GM18873 (cell line): ENCODE results near the gene PRAC1.
"Not testable (repeated sequence)": the region's sequence is repeated elsewhere in the genome, so short reads cannot be mapped to it uniquely, and the experiment has no call there.

Experiments used
- ATAC-seq: cut with Tn5 transposase; IDR thresholded peaks from one replicate; pipeline ENCODE4 v1.9.1; 2021; ENCODE audit warnings: mild to moderate bottlenecking, moderate library complexity, moderate number of reproducible peaks; ENCODE audit not compliant: unreplicated experiment, low FRiP score

PRAC1 gene

DNA sequence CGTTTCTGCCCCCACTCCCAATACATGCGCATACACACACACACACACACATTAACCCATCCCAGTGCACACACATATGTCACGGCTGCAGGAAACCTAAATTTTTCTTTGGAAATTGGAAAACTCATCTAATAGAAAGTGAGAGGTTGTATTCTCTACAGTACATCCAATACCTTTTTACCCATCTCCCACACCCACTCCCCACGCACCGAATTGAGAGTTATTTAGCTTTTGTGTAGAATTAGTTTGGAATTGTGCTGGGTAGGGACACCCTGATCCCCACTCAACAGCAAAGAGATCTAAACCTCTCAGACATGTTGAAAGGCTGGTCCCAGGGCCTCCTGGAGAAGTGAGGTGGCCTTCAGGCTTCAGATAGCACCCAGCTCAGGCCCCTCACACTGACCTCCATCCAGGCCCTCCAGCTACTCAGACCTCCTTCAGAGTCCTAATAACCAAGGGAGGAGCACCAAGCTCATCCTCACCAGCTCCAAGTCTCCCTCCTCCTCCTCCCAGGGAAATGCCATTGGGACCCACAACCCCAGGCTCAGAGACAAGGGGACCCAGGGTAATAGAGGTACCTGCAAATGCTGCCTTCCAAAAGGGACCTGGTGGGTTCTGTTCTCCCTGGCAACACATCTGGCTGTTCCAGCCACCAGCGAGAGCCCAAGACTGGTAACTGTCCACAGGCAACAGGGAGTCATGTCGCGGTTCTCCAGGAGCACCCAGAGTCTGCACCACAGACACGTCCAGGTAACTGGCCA is 5.3 kb upstream of the PRAC1 start:
- no peak for ATAC-seq

DNA sequence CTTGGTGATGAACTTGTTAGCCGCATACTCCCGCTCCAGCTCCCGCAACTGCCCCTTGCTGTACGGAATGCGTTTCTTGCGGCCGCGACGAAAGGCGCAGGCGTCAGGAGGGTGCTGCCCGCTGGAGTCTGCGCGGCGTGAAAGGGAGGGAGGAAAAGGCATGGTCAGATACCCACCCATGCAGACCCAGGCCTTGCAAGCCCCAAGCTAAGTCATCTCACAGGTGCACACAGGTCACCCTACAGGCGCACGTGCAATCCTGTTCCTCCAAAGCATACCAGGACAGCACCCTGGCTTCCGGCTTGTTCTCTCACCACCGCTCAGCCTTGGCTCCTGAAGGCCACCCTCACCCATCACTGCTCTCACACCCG is 4.6 kb upstream of the PRAC1 start:
- no peak for ATAC-seq

DNA sequence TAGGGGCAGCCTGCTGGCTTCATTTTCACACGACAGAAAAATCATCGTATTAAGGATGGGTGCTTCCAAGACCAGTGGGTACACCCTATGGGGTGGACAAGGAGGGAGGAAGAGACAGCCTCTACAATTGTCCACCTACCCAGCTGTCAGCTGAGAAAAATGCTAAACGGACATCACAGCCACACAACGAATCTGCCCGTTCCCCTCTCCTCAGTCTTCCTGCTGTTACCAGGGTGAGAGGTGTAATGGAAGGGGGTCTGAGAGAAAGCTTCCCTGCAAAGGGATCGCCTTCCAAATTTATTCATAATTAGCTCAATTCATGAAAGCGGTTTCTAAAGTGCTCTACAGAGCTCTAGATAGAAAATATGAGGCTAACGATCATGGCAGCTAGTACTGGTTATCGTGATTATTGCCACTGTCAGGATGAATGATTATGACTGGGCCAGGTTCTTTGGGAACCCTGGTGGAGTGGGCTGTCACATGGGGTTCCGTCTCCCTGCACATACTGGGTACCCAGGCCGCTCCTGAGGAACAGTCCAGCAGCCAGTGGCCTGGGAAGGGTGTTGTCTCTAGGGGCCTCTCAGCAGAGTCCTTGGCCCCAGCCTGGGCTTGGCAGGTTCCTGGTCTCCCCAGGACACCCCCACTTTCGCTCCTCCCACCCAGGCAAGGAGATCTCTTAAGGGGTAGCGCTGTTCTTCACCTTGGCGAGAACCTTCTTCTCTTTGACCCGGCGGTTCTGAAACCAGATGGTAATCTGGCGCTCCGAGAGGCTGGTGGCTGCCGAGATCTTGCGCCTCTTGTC is 4.0 kb upstream of the PRAC1 start:
- no peak for ATAC-seq

DNA sequence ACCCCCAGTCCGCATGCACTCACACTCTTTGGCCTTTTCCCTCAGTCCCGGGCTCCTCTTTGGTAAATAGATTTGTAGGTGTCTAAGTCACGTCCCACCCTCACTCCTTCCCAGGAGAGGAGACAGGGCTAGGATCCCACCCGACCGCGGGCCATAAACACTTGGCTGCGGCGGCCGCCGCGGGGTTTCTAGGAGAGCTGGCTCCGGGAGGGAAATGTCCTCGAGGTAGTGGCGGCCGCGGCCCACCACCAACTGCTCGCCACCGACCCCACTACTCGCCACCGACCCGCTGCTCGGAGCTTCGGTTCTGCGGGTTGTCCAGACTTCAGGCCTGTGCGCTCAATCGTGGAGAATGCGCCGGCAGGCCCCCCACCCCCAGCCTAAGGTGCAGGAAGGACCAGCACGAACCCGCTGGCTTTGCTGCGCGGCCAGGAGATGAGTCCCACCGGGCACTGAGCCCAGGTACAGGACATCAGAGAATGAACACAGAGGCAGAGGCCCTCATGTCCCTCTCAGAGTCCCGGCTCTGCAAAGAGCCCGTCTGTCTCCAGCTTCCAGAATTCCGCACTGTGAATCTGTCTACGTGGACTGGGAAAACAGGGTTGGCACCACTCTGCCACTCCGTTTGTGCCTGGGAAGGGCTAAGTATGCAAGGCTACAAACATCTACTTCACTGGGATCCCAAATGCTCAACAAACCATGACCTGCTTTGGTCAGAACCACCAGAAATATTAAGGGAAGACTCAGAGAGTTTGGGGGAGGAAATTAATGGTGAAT is 3.2 kb upstream of the PRAC1 start:
- ATAC-seq: no peak

DNA sequence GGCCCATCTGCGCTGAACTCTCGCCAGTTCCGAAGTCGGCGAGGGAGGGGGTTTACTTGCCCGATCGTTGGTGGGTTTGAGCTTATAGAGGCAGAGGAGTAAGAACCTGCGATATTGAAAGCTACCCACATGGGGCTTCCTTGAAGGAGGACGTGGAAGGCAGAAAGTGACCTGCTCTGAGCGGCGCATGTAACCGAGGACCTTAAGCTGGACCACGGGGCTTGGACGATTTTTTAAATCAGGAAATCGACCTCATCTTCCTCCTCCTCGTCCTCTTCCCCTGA is 2.6 kb upstream of the PRAC1 start:
- ATAC-seq: no peak

DNA sequence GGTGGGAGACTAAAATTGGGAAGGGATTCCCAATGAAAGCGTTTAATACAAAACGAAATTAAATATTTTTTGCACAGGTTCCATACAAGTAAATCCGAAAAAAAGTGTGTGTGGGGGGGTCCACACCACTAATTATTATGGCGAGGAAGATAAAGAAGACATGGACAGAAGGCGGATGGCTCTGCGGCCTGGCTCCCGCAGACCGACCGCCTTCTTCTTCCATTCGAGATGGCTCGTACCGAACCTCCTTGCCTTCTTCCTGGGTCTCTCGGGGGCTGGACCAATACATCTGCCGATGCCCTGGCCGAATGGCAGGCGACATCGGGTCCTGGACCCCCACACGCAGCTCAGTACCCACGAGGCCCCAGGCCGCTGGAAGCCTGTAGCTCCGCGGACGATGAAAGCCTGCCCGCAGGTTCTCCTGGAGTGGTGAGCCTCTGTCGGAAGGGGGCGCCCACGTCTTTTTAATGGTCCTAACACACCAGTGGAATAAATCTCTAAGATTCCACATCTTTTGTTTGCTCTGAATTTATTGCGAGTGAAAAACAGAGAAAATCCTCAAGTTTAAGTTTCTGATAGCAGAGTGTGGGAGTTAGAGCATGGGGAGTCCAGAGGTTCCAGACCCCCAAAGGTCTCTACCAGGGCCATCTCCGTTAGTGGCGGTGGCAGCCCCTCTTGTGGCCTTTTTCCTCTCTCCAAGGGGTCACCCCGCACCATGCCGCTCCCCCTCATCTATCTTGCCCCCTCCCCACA is 2.1 kb upstream of the PRAC1 start:
- no peak for ATAC-seq

DNA sequence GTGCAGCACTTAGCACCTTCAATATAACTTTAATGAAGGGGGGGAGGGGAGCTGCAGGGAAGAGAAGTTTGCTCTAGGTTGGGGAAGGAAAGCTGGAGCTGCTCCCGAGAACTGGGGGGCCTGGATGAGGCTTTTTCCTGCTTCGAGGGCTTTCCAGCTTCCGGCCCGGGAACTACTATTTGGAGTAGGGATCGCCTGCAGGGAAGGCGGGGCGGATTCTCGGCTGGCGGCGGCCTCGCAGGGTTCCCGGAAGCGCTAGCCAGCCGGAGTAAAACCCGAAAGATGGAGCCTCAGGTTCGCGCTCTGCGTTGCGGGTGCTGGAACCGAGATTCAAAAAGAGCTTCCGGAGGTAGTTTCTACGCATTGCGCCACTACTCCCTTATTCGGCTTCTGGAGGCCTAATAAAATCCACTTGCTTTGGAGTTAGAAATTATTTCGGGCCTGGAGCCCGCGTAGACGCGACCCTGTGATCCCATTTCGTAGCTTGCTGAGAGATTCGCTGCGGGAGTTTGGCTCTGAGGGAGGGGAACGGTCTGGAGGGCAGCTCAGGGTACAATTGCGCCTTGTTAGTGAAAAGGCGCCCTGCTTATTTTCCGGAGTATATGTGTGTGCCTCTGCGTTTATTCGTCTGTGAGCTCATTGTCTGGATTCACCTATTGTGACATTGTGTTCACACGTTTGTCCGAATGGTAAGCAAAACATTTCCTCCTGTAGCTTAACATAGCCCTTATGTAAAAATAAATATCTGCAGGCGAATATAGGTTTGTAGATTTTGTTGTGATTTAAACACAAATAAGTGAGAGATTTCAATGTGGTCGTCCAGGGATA is 1.3 kb upstream of the PRAC1 start:
- ATAC-seq: no peak

DNA sequence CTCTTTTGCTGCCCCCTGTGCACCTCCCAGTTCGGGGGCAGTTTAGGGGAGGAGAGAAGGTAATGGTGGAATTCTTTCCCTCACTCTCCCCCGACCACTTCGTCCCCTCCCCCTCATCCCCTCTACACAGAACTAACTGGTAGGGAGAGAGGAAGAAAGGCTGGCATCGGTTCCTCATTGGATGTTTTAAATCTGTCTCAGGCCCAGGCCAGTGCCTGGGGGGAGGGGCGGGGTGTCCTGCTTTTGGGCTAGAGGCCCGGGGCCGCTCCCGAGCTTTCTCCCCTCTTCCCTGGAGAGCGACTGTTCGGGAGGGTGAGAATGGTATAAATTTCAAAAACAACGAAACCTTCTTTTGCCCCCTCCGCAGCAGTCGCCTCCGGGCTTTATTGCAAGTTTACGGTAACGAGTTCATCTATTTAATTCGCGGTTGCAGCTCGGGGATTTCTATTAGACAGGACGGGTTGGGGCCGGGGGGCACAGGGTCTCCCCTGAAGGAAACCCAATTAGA is 651 bp upstream of the PRAC1 start, which contains the start of gene PRAC2:
PRAC2 (plus strand) TSS at position 271 of the 508 bp plus-strand sequence. CDS start 1,226 bp downstream, outside the sequence.
- ATAC-seq: no peak

DNA sequence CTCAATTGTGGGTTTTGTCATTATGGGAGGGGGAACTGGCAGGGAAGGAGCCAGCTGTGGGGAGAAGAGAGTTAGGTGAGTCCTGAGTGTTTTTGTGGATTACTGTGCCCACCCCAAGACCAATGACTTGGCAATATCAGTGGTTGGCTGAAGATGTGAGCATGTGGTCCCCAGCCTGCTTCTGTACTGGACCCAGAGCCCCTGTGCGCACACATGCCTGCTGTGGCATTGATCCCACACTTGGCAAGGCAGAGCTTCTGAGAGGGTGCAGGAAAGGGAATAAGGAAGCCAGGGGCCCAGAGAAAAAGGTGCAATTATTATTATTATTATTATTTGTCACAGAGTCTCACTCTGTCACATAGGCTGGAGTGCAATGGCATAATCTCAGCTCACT is 1.3 kb downstream of the PRAC1 start:
- no peak for ATAC-seq

DNA sequence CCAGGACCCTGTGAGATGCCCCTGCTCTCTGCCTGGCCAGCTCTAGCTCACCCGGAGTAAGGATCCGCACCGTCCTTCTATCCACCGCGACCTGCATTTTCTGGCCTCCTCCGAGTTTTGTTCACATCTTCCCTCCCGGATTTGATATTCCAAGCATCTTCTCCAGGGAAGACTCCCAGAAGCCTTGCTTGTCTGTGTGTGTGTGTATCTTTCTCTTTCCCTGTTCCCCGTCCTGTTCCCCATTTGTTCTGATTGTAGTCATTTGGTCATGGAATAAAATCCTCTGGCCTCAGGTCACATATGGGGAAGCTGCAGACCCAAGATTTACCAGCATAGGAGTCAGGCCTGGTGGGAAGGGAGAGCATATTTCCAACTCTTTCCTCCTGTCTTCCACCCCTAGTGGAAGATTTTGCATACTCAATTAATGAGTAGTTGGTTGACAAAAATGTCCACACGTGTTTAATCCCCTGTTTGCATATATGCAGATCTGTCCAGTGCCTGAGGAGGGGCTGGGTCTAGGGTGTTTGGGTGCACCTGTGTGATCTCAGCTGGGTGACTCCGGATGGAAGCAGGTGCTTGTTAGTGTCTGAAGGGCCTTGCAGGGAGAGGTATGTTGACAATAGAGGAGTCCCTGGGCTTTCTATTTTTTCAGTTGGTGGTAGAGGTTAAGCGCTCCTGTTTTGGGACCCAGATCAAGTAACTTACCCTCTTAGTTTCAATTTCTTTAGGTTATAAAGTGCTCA is 1.9 kb downstream of the PRAC1 start:
- no peak for ATAC-seq

DNA sequence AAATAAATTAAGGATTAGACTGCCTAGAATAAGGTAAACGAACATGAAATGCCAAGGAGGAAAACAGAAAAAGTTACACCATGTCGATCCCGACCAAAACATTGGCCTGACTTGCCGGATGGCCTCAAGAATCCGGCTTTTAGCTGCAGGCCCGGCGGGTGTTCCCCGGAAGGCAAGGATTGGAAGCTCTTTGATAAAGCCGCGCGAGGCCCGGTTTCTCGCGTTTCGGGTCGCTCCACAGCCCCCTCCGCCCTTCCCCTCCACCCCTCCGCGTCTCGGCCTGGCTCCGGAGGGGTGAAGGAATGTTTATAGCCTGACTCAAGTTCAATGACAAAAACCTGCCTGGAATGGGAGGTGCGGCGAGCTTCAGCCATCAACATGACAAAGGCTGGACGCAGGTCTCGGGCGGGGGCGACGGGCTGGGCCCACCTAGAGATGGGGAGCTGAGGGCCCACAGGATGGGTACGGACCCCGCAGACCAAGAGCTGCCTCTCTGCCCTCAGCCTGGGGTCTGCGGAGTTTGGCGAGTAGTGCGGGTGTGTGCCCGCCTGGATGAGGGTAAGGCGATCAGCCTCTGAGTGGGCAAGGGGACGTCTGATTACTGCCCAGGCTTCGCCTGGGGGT is 2.6 kb downstream of the PRAC1 start:
- no peak for ATAC-seq

DNA sequence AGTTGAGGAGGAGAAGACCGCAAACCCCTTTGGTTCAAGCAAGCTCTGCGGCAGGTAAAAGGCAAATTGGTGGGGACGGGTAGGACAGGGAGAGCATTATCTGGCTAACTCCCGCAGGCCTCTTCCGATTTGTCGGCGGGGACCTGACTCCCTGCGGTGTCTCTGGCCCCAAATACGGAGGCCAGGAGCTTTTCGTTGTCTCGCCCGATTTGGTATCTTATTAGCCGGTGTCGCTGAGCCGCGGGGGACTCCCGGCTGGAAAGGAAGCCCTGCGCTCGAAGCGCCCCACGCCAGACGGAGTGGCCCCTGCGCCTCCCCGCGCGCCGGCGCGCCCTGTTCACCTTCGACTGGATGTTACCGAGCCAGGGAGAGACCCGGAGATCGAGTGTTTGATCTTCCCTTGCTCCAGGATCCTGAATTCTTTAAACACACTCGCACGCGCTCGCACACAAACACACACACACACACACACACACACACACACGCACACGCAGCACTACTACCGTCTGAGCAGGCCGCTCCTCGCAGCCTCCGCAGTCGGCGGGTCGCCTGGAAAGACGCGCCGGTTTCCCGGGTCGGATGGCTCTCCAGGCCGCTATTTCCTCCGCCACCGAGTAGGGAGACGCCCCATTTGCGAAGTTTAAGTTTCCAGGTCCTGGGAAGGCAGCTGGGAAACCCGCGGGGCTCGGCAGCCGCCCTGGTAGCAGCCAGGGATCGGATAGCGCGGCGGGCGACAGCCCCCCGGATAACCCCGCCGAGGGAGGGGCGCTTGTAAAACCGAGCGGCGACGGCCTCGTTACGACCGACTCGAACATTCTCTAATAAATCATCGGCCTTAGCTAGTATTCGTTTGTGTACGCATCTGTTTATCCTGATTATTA is 3.3 kb downstream of the PRAC1 start:
- no peak for ATAC-seq

DNA sequence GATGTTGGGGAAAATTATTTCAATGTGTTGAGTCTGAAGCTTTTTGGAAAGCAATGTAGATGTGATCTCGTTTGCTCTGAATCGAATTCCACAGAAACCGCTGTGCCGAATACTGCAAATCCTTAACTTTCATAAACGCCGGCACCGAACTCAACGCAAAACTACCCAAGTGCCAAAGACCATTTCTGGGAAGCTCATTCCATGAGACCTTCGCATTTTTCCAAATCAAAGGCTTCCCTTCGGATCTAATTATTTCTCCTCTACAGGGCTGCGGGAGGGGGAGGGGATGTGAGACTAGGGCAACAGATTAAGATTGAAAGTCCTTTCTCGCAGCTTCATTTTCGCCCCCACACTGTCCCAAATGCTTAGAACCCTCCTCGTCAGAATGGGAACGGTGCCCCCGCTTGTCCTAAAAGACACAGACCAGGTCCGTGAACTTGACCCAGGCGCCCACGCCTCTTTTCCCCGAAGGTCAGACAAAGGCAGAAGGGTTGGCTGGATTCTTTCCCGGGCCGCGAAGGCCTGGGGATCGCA is 4.0 kb downstream of the PRAC1 start:
- ATAC-seq: no peak

DNA sequence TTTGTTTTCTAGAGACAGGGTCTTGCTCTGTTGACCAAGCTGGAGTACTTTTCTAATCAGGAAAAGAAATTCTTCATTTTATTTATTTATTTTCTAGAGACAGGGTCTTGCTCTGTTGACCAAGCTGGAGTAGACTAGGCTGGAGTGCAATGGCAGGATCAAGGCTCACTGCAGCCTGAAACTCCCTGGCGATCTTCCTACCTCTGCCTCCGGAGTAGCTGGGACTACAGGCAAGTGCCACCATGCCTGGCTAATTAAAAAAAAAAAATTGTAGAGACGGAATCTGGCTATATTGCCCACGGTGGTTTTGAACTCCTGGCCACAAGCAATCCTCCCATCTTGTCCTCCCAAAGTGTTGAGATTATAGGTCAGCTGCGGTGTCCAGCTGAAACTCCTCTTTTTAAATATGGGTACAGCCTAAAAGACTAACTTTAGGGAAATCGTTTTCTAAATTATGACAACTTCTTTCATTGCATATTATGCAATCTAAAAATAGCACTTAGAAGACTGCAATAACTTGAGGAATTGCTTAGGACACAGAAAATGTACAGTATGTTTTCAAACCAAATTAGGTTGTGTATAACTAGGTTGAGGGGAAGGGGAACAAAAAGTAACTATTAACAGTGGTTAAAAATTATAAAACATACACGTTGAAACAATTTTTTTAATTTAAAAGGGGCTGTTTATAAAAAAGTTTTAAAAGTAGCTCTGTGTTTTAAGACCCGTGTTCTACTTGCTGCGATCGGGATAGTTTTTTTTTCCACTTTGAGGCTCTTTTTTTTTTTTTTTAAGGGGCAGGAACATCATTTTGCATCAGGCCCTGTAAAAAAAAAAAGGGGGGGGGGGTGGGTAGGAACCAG is 4.7 kb downstream of the PRAC1 start:
- no peak for ATAC-seq

DNA sequence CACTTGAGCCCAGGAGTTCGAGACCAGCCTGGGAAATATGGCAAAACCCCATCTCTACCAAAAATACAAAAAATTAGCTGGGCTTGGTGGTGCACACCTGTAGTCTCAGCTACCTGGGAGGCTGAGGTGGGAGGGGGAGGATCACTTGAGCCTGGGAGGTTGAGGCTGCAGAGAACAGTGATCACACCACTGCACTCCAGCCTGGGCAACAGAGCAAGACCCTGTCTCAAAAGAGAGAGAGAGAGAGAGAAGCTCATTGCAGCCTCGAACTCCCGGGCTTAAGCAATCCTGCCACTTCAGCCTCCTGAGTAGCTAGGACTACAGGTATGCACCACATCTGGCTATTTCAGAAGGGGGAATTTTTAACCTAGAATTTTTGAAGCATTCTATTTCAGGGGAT is 5.8 kb downstream of the PRAC1 start:
- not testable (repeated sequence) for ATAC-seq
